GM15510 (cell line): Measurements from ENCODE around the gene TFIP11.

Experiments used
- POLR2A ChIP-seq: IDR thresholded peaks from 3 replicates; pipeline ENCODE4 v1.6.1; 2011; ENCODE audit warnings: borderline replicate concordance; ENCODE audit not compliant: insufficient read length; ENCODE audit errors: extremely low read depth

Gene TFIP11

GRCh38 chr22:26512149-26512793 is at the start of gene TFIP11:
Gene TFIP11, minus strand, starts transcription at chr22:26512473. Its CDS starts 2,201 bp downstream, at chr22:26510272.
- peak; percentile 86 for TF ChIP-seq POLR2A

- TF ChIP-seq POLR2A = no peak
Measured at GRCh38 chr22:26561756-26562417, 49.6 kb upstream of the TFIP11 start.

- no peak for TF ChIP-seq POLR2A
Measured at GRCh38 chr22:26559961-26560575, 47.8 kb upstream of the TFIP11 start.

- TF ChIP-seq POLR2A = no peak
Measured at GRCh38 chr22:26558248-26558895, 46.1 kb upstream of the TFIP11 start.

GRCh38 chr22:26556904-26557303 is 44.6 kb upstream of the TFIP11 start:
- TF ChIP-seq POLR2A = no peak

- TF ChIP-seq POLR2A = no peak
Measured at GRCh38 chr22:26555478-26555877, 43.2 kb upstream of the TFIP11 start.

- TF ChIP-seq POLR2A = no peak
Measured at GRCh38 chr22:26554956-26555355, 42.7 kb upstream of the TFIP11 start.

- no peak for TF ChIP-seq POLR2A
Measured at GRCh38 chr22:26553056-26553752, 40.9 kb upstream of the TFIP11 start.

GRCh38 chr22:26552466-26552865 is 40.2 kb upstream of the TFIP11 start:
- no peak for TF ChIP-seq POLR2A

GRCh38 chr22:26551568-26551967 is 39.3 kb upstream of the TFIP11 start:
- no peak for TF ChIP-seq POLR2A

GRCh38 chr22:26550498-26551033 is 38.3 kb upstream of the TFIP11 start:
- TF ChIP-seq POLR2A = no peak

- TF ChIP-seq POLR2A = no peak
Measured at GRCh38 chr22:26549902-26550497, 37.7 kb upstream of the TFIP11 start.

GRCh38 chr22:26548984-26549383 is 36.7 kb upstream of the TFIP11 start:
- TF ChIP-seq POLR2A = no peak

GRCh38 chr22:26548303-26548702 is 36.0 kb upstream of the TFIP11 start:
- no peak for TF ChIP-seq POLR2A
